SK-MEL-5 (cell line): ENCODE measurements around the gene HSPA14. TPM values are rescaled to one million over a fixed set of nuclear protein-coding genes. Genes with fewer than 3 reads are reported as not detected.
"Not testable (repeated sequence)": the region's sequence is repeated elsewhere in the genome, so short reads cannot be mapped to it uniquely, and the experiment has no call there.

ENCODE experiments used
- DNase-seq: peaks from one replicate; pipeline ENCODE4 v3.0.0-alpha.2; 2016; ENCODE audit warnings: low read depth, low spot score
- in situ Hi-C: cut with HindIII; loops from 2 replicates; pipeline ENCODE4 v1.10.0; 2016; ENCODE audit warnings: low sequenced_read_pairs, high pct_unique_total_duplicates, low pct_unique_long_range_greater_than_20kb
- polyA plus RNA-seq, 2 experiments: library from polyadenylated mRNA; depleted of rRNA; stranded (reverse); fragments of >200 nt; gene quantifications; 2 replicates each; pipeline ENCODE4 v1.2.3, GENCODE V29; 2015
- total RNA-seq: library from RNA; depleted of rRNA; stranded (reverse); fragments of >200 nt; shearing (Covaris generic); gene quantifications from 2 replicates; pipeline ENCODE4 v1.2.3, GENCODE V29; 2014; rRNA removed

HSPA14 gene
- total RNA-seq = 25.6 and 28.2 TPM in 2 replicates
- 12.8 and 13.0 TPM in 2 replicates for polyA plus RNA-seq (2015; cell fraction: cytosol; rRNA removed)
- 28.7 and 29.7 TPM in 2 replicates for polyA plus RNA-seq (2015; cell fraction: nucleus; rRNA removed)

GRCh38 chr10:14837757-14838581, at the start of gene HSPA14, which contains the start of the genes CDNF and MSANTD7:
Gene HSPA14 (plus strand): TSS chr10:14838306. CDS start chr10:14838403, 97 bp downstream.
Gene CDNF (minus strand): TSS chr10:14838037. CDS start chr10:14837946, 91 bp downstream.
Gene MSANTD7 (plus strand): TSS chr10:14838306. CDS start chr10:14842285, 3,979 bp downstream.
- peak; percentile 97 for DNase-seq
- in situ Hi-C loops = no loop called here

DNA sequence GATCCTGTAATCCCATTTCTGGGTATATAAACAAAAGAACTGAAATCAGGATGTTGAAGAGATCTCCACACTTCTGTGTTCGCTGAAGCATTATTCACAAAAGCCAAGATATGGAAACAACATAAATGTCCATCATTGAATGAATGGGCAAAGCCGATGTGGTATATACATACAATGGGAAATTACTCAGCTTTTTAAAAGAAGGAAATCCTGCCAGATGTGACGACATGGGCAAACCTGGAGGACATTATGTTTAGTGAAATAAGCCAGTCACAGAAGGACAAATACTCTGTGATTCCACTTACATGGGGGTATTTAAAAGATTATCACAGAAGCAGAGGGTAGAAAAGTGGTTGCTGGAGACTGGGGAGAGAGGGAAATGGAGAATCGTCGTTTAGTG, 39.5 kb upstream of the HSPA14 start:
- in situ Hi-C loops = no loop called here
- DNase-seq = no peak

- DNase-seq = no peak
- in situ Hi-C loops = no loop called here
These were observed 37.7 kb upstream of the HSPA14 start for GRCh38 chr10:14800397-14800796.

GRCh38 chr10:14801723-14802122, 36.4 kb upstream of the HSPA14 start:
- peak; percentile 9 for DNase-seq
- in situ Hi-C loops = no loop called here

DNA sequence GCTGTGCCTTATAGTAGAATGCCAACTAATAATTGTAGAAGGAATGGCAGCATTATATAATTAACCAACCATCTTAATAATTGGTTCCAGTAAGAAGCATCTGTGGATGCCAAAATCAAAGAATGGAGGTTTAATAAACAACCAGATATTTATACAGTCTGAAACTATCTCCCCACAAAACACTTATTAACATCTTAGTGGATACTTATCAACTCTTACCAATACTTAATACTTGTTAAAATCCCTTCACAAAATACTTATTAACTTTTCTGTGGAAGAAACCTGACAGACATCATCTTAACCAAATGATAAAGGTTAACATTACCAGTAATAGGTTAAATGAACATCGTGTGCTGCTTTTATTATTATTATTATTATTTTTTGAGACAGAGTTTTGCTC, 34.3 kb upstream of the HSPA14 start:
- DNase-seq = no peak
- in situ Hi-C loops = no loop called here

GRCh38 chr10:14806318-14806717, 31.8 kb upstream of the HSPA14 start:
- in situ Hi-C loops = no loop called here
- no peak for DNase-seq

- in situ Hi-C loops = no loop called here
- no peak for DNase-seq
These were observed 26.8 kb upstream of the HSPA14 start for GRCh38 chr10:14810969-14811953.

- in situ Hi-C loops = no loop called here
- peak; percentile 4 for DNase-seq
These were observed 25.8 kb upstream of the HSPA14 start for GRCh38 chr10:14812271-14812670.

GRCh38 chr10:14815681-14816080, 22.4 kb upstream of the HSPA14 start:
- in situ Hi-C loops = no loop called here
- no peak for DNase-seq

- in situ Hi-C loops = not testable (repeated sequence)
These were observed 21.4 kb upstream of the HSPA14 start for GRCh38 chr10:14816717-14817116.

DNA sequence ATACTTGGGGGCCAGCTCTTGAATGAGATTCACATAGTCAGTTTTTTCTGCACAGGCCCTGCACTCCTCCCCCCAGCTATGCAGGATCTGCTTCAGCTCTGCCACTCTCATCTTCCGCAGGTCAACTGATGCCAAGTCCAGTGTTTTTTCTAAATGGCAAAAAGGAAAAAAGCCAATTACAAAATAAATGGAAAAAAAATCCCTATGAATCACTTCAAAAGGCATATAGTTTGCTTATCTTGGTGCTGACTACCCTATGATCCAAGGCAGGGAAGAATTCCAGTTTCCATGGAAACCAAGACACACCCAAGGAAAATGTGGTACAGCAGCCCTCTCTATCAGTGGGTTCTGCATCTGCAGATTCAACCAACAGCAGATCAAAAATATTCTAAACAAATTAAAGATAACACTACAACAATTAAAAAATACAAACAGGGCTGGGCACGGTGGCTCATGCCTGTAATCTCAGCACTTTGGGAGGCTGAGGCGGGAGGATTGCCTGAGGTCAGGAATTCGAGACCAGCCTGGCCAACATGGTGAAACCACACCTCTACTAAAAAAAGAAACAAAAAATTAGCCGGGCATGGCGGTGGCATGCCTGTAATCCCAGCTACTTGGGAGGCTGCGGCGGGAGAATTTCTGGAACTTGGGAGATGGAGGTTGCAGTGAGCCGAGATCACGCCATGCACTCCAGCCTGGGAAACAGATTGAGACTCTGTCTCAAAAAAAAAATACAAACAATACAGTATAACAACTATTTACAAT, 17.9 kb upstream of the HSPA14 start:
- no peak for DNase-seq

More at GRCh38 chr10:14816717-14817116, 21.4 kb upstream of the HSPA14 start:
- DNase-seq = not testable (repeated sequence)

DNA sequence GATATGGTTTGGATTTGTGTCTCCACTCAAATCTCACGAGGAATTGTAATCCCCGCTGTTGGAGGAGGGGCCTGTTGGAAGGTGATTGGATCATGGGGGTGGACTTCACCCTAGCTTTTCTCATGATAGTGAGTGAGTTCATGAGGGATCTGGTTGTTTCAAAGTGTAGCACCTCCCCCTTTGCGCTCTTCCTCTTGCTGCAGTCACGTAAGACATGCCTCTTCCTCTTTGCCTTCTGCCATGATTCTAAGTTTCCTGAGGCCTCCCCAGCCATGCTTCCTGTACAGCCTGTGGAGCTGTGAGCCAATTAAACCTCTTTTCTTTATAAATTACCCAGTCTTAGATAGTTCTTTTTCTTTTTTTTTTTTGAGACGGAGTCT, 17.3 kb upstream of the HSPA14 start:
- no peak for DNase-seq
- in situ Hi-C loops = no loop called here

More for the DNA sequence above, 17.9 kb upstream of the HSPA14 start:
- in situ Hi-C loops = no loop called here

DNA sequence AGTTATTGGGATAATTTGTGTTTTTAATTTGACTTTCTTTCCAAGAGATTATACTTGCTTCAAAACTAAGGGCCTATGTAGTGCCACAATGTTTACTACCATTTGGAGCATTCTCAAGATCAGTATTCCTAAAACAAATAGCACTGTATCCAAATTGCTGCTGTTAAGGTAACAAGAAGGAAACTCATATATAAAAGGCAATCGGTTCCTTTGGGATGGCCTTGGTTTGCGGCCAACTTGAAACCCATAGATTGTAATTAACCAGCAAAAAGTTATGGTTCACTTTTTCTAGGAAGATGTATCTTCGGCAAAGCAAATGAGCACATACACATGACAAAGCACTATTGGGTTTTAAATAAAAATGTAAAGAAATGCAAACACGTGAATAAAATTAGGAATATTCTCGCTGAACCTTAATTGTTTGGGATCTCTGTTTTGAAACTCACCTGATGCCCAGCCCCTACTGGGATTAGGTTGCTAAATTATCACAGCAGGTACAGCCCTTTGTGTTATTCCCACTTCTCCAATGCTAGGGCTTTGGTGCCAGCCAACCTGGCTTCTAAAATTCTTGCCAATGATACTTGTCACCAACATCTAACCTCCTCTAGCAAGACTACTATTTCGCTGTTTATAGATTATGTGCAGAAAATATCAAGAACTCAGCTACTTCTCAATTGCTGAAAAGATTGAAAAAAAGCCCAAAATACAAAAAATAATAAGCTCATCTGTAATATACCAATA, 16.3 kb upstream of the HSPA14 start:
- no peak for DNase-seq
- in situ Hi-C loops = no loop called here

- peak; percentile 64 for DNase-seq
- in situ Hi-C loops = no loop called here
These were observed 15.0 kb upstream of the HSPA14 start for GRCh38 chr10:14822879-14823755.

GRCh38 chr10:14823966-14824365, 14.1 kb upstream of the HSPA14 start:
- no peak for DNase-seq
- in situ Hi-C loops = no loop called here
